ENCODE results near the gene DHRSX. TPM values are rescaled to one million over a fixed set of nuclear protein-coding genes. Genes with fewer than 3 reads are reported as not detected.

DHRSX gene
- total and polyA plus RNA-seq, 9 of the 15 experiments (the other 6 are each of a cell fraction or from before 2014, with no cell fraction given), result 0.59 to 11.0 (median 6.2) TPM

DNA sequence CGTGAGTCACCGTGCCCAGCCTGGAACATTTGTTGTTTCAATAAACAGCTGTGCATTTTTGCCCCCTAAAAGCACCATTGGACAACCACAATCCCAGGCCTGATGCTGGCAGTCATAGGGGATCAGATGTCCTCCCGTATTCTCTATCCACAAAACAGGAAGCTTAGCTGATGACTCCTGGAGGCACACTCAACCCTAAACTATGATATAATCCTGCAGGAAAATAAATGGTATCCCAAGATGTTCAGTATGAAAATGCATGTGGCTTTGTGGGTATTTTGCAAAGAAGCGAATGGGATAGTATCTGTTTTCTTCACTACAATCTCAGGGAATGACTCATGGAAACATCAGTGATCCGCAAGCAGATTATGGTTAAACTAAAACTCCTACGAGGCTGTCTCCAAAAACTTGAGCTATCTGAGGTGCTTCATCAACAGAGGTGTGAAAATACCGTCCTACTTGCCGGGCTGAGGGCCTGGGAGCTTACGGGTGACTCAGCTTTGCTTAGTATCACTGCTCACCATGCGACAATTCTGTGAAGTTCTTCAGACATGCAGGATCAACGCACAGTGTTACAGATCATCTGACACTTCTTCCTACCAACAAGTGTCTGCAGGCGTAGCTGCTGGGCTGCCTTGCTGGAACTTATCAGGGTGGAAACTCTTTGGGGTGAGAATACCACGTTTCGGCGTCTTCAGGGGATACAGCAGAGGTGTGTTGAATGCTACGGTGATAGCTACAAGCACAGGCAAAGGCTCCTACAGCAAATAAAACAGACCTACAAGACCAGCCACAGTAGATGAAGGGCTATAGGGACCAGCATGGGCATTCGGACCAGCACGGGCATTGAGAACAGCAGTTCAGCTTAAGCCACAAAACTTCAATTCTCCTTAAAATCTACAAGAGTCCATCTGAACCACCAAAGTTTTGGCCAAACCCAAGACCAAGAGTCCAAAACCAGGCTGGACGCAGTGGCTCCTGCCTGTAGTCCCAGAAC, 148.5 kb downstream of the DHRSX start (continued):
- TF ChIP-seq ZEB2 (IDR thresholded peaks at IDR 0.05) (peak; percentile 74; the same call in 1 of the 2 replicates), CXXC5 (CRISPR knock-in tag; IDR thresholded peaks at IDR 0.05) (peak; percentile 66), ATF3 (IDR thresholded peaks at IDR 0.05) (peak; percentile 76), ATF3 (CRISPR knock-in tag; conservative IDR thresholded peaks at IDR 0.05) (no peak), L3MBTL2 (IDR thresholded peaks at IDR 0.05) (peak; percentile 94), TCF3 (CRISPR knock-in tag; IDR thresholded peaks at IDR 0.05) (peak; percentile 56), CREM (IDR thresholded peaks at IDR 0.05; ENCODE audit: low read depth) (peak; percentile 8; the same call in 1 of the 2 replicates), SMARCA4 (IDR thresholded peaks at IDR 0.05) (peak; percentile 68), MAFF (IDR thresholded peaks at IDR 0.05; ENCODE audit: low read length) (peak; percentile 37; the same call in 1 of the 2 replicates), CTBP1 (IDR thresholded peaks at IDR 0.05; ENCODE audit: borderline replicate concordance) (peak; percentile 52; the same call in 1 of the 2 replicates), ATF4 (CRISPR knock-in tag; IDR thresholded peaks at IDR 0.05) (no peak), E2F6 (IDR thresholded peaks at IDR 0.05; ENCODE audit: borderline replicate concordance in 1 of 2, extremely low read depth in 1 of 2, insufficient read depth in 1 of 2, insufficient read length in 1 of 2, low read depth in 1 of 2, low read length in 1 of 2, poor library complexity in 1 of 2, severe bottlenecking in 1 of 2) (peak; percentile 59 to 81), MAX (CRISPR knock-in tag; IDR thresholded peaks at IDR 0.05) (peak; percentile 32; the same call in 1 of the 2 replicates), JUN (IDR thresholded peaks at IDR 0.05; ENCODE audit: borderline replicate concordance, low read depth, low read length) (peak; percentile 61; the same call in 1 of the 2 replicates), JUN (CRISPR knock-in tag; IDR thresholded peaks at IDR 0.05; ENCODE audit: borderline replicate concordance) (no peak), MAFG (tag; conservative IDR thresholded peaks at IDR 0.05) (peak; percentile 53; the same call in 1 of the 2 replicates), ARID1B (IDR thresholded peaks at IDR 0.05) (peak; percentile 74), SMC3 (conservative IDR thresholded peaks at IDR 0.05; ENCODE audit: insufficient read depth, low read depth, low read length) (no peak)
- TF ChIP-seq, protein P1, sequence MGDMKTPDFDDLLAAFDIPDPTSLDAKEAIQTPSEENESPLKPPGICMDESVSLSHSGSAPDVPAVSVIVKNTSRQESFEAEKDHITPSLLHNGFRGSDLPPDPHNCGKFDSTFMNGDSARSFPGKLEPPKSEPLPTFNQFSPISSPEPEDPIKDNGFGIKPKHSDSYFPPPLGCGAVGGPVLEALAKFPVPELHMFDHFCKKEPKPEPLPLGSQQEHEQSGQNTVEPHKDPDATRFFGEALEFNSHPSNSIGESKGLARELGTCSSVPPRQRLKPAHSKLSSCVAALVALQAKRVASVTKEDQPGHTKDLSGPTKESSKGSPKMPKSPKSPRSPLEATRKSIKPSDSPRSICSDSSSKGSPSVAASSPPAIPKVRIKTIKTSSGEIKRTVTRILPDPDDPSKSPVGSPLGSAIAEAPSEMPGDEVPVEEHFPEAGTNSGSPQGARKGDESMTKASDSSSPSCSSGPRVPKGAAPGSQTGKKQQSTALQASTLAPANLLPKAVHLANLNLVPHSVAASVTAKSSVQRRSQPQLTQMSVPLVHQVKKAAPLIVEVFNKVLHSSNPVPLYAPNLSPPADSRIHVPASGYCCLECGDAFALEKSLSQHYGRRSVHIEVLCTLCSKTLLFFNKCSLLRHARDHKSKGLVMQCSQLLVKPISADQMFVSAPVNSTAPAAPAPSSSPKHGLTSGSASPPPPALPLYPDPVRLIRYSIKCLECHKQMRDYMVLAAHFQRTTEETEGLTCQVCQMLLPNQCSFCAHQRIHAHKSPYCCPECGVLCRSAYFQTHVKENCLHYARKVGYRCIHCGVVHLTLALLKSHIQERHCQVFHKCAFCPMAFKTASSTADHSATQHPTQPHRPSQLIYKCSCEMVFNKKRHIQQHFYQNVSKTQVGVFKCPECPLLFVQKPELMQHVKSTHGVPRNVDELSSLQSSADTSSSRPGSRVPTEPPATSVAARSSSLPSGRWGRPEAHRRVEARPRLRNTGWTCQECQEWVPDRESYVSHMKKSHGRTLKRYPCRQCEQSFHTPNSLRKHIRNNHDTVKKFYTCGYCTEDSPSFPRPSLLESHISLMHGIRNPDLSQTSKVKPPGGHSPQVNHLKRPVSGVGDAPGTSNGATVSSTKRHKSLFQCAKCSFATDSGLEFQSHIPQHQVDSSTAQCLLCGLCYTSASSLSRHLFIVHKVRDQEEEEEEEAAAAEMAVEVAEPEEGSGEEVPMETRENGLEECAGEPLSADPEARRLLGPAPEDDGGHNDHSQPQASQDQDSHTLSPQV (IDR thresholded peaks at IDR 0.05), result peak; percentile 56; the same call in 1 of the 2 replicates
